KMS-11 (cell line): ENCODE measurements around the gene SLC38A1.

Experiments used
- H2AFZ ChIP-seq: fragments of 200-600 bp; sonication (generic); 2 replicates; pipeline ENCODE4 v1.6.1; 2016; ENCODE audit warnings: antibody characterized with exemption, mixed run types, low read depth
- H3K27ac ChIP-seq: fragments of 200-600 bp; sonication (generic); 2 replicates; pipeline ENCODE4 v1.6.1; 2016; ENCODE audit warnings: mild to moderate bottlenecking, mixed run types
- H3K27me3 ChIP-seq: fragments of 200-600 bp; sonication (generic); 2 replicates; pipeline ENCODE4 v1.6.1; 2017; ENCODE audit warnings: mild to moderate bottlenecking, low read depth, mixed run types, moderate library complexity; ENCODE audit not compliant: insufficient read depth
- H3K36me3 ChIP-seq: fragments of 200-600 bp; sonication (generic); 2 replicates; pipeline ENCODE4 v1.6.1; 2017; ENCODE audit warnings: mild to moderate bottlenecking, mixed run types; ENCODE audit not compliant: insufficient read depth
- H3K4me1 ChIP-seq: fragments of 200-600 bp; sonication (generic); 2 replicates; pipeline ENCODE4 v1.6.1; 2016; ENCODE audit warnings: mild to moderate bottlenecking, low read depth, mixed run types; ENCODE audit not compliant: poor library complexity, severe bottlenecking
- H3K4me2 ChIP-seq: fragments of 200-600 bp; sonication (generic); 2 replicates; pipeline ENCODE4 v1.7.0; 2016; ENCODE audit warnings: mild to moderate bottlenecking, mixed run types
- H3K4me3 ChIP-seq: fragments of 200-600 bp; sonication (generic); IDR thresholded peaks from 2 replicates; pipeline ENCODE4 v1.6.1; 2017; ENCODE audit warnings: low read depth, low read length, mixed read lengths; ENCODE audit not compliant: insufficient read depth
- H3K79me2 ChIP-seq: fragments of 200-600 bp; sonication (generic); 2 replicates; pipeline ENCODE4 v1.6.1; 2016; ENCODE audit warnings: low read depth, mixed run types; ENCODE audit not compliant: insufficient read depth
- H3K9ac ChIP-seq: fragments of 200-600 bp; sonication (generic); 2 replicates; pipeline ENCODE4 v1.6.1; 2016; ENCODE audit warnings: mild to moderate bottlenecking, mixed run types
- H4K20me1 ChIP-seq: fragments of 200-600 bp; sonication (generic); 2 replicates; pipeline ENCODE4 v1.6.1; 2016; ENCODE audit warnings: mild to moderate bottlenecking, mixed run types; ENCODE audit not compliant: insufficient read depth
- TF ChIP-seq, protein P1 (sequence below): fragments of 200-600 bp; sonication (generic); conservative IDR thresholded peaks from 2 replicates; pipeline ENCODE4 v1.6.1; 2017; ENCODE audit warnings: low read depth, mild to moderate bottlenecking, antibody characterized with exemption, low read length, moderate library complexity, mixed read lengths

SLC38A1 gene

DNA sequence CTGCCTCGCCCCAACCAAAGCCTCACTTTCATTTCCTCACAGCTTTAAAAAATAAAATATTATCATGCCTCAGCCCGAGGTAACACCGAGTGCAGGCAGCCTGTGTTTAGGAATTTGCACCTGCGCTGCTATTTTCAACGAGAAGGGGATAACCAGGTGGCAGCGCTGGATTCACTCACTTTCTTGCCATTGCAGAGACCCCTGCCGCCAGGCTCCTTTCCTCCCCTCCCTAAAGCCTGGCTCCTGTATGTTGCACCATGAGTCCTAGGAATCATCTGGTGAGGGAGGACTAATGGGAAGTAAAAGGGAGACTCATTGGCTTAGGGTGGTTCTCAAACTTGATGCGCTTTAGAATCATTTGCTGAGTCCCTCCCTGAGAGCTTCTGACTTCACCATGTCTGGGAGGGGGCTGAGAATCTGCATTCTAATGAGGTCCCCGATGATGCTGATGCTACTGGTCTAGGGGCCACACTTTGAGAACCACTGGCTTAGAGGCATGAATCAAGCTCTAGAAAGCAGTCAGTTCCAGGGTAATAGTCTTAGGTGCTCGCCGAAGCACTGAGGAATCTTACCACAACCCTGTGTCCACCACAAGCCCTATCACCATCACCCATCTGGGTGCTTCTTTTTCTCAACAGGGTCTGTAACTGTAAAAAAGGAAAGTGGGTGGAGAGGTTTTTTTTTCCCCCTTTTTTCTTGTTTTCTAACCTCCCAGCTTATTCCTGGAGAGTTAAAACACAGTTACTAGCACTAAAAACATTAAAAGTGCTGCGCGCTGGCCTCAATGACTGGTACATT, 83.8 kb downstream of the SLC38A1 start:
- H3K36me3 ChIP-seq = no peaks in the 10 kb centered on the region; the same call in none of the 2 replicates
- TF ChIP-seq, protein P1, sequence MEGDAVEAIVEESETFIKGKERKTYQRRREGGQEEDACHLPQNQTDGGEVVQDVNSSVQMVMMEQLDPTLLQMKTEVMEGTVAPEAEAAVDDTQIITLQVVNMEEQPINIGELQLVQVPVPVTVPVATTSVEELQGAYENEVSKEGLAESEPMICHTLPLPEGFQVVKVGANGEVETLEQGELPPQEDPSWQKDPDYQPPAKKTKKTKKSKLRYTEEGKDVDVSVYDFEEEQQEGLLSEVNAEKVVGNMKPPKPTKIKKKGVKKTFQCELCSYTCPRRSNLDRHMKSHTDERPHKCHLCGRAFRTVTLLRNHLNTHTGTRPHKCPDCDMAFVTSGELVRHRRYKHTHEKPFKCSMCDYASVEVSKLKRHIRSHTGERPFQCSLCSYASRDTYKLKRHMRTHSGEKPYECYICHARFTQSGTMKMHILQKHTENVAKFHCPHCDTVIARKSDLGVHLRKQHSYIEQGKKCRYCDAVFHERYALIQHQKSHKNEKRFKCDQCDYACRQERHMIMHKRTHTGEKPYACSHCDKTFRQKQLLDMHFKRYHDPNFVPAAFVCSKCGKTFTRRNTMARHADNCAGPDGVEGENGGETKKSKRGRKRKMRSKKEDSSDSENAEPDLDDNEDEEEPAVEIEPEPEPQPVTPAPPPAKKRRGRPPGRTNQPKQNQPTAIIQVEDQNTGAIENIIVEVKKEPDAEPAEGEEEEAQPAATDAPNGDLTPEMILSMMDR = no peak
- H2AFZ ChIP-seq = no peak overlapping the region
- no peaks in the 10 kb centered on the region for H4K20me1 ChIP-seq
- no peak overlapping the region for H3K4me3 ChIP-seq
- H3K4me1 ChIP-seq = no peaks in the 10 kb centered on the region
- no peaks in the 10 kb centered on the region for H3K79me2 ChIP-seq
- no peaks in the 10 kb centered on the region for H3K27me3 ChIP-seq
- no peak overlapping the region for H3K4me2 ChIP-seq
- H3K9ac ChIP-seq = no peak overlapping the region
- H3K27ac ChIP-seq = no peak overlapping the region

DNA sequence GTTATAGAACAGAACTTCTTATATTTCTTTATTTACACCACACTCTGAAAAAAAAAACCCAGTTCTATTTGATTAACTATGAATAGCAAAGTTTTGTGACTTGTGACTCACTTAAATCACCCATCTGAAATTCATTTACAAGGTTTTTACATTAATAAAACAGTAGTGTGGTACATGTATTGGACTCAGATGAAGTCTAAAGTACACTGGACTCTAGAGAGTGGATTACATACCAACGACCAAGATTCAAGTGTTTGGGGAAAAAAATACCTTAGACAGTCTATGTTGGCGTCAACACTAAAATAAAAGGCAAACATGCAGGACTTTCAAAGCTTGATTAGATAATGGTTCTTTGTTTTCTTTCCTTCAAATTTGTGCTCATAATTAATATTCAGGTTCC, 85.7 kb downstream of the SLC38A1 start:
- TF ChIP-seq, protein P1 = no peak
- Histone ChIP-seq H2AFZ (no peak overlapping the region), H3K4me1 (peaks cover 12% of the 10 kb centered on the region), H3K4me2 (no peak overlapping the region), H3K27ac (no peak overlapping the region), H3K79me2 (no peaks in the 10 kb centered on the region), H4K20me1 (no peaks in the 10 kb centered on the region), H3K4me3 (no peak overlapping the region), H3K27me3 (no peaks in the 10 kb centered on the region), H3K9ac (no peak overlapping the region), H3K36me3 (no peaks in the 10 kb centered on the region; the same call in 1 of the 2 replicates)

- Histone ChIP-seq H4K20me1 (no peaks in the 10 kb centered on the region), H3K79me2 (no peaks in the 10 kb centered on the region), H3K27me3 (no peaks in the 10 kb centered on the region), H3K4me3 (no peak overlapping the region), H2AFZ (no peak overlapping the region), H3K4me1 (peaks cover 19% of the 10 kb centered on the region), H3K4me2 (no peak overlapping the region), H3K9ac (no peak overlapping the region), H3K27ac (no peak overlapping the region), H3K36me3 (no peaks in the 10 kb centered on the region; the same call in 1 of the 2 replicates)
- TF ChIP-seq, protein P1 = no peak
Observed at GRCh38 chr12:46181465-46181864, 87.4 kb downstream of the SLC38A1 start.

- peaks cover 19% of the 10 kb centered on the region for H3K4me1 ChIP-seq
- no peak overlapping the region for H2AFZ ChIP-seq
- no peaks in the 10 kb centered on the region for H4K20me1 ChIP-seq
- H3K27me3 ChIP-seq = no peaks in the 10 kb centered on the region
- no peaks in the 10 kb centered on the region for H3K79me2 ChIP-seq
- TF ChIP-seq, protein P1 = no peak
- H3K27ac ChIP-seq = no peak overlapping the region
- no peak overlapping the region for H3K4me2 ChIP-seq
- H3K9ac ChIP-seq = no peak overlapping the region
- H3K4me3 ChIP-seq = no peak overlapping the region
- H3K36me3 ChIP-seq = no peaks in the 10 kb centered on the region; the same call in 1 of the 2 replicates
Observed at GRCh38 chr12:46179693-46180452, 89.0 kb downstream of the SLC38A1 start.
